22Rv1 (cell line): ENCODE results near the gene MAP1LC3A.

Experiments
- H3K27ac ChIP-seq: fragments of 450-650 bp; 2 replicates; pipeline ENCODE4 v1.5.1; 2017
- CTCF ChIP-seq: fragments of 450-650 bp; IDR thresholded peaks from 2 replicates; pipeline ENCODE4 v1.5.1; 2017; ENCODE audit warnings: mild to moderate bottlenecking
- ZFX ChIP-seq: fragments of 450-650 bp; IDR thresholded peaks from 2 replicates; pipeline ENCODE4 v1.6.1; 2017; ENCODE audit warnings: antibody characterized with exemption, borderline replicate concordance

Gene MAP1LC3A

GRCh38 chr20:34582221-34582620 lies 23.7 kb downstream of the MAP1LC3A start:
- no peak overlapping the region for H3K27ac ChIP-seq
- TF ChIP-seq ZFX = no peak
- no peak for TF ChIP-seq CTCF

GRCh38 chr20:34582911-34583310 lies 24.4 kb downstream of the MAP1LC3A start:
- TF ChIP-seq CTCF (no peak), ZFX (no peak)
- no peak overlapping the region for H3K27ac ChIP-seq

- TF ChIP-seq CTCF (no peak), ZFX (no peak)
- H3K27ac ChIP-seq = no peak overlapping the region
These were observed 25.0 kb downstream of the MAP1LC3A start for GRCh38 chr20:34583544-34583943.

GRCh38 chr20:34585019-34585418 lies 26.5 kb downstream of the MAP1LC3A start:
- TF ChIP-seq ZFX = no peak
- no peak for TF ChIP-seq CTCF
- H3K27ac ChIP-seq = no peak overlapping the region

- H3K27ac ChIP-seq = no peak overlapping the region
- no peak for TF ChIP-seq CTCF
- no peak for TF ChIP-seq ZFX
These were observed 28.1 kb downstream of the MAP1LC3A start for GRCh38 chr20:34586488-34587163.

- H3K27ac ChIP-seq = no peak overlapping the region
- TF ChIP-seq ZFX (no peak), CTCF (no peak)
These were observed 37.1 kb downstream of the MAP1LC3A start for GRCh38 chr20:34595377-34596184.
